Neural cell (in vitro differentiated cells): ENCODE results near the gene ARAP2. TPM values are rescaled to one million over a fixed set of nuclear protein-coding genes. Genes with fewer than 3 reads are reported as not detected.

ENCODE experiments used
- H2AFZ ChIP-seq: fragments of 200-600, 300-800 bp; sonication (generic), shearing (Covaris generic); 2 replicates; pipeline ENCODE4 v1.6.0; 2014; ENCODE audit warnings: low read depth, mild to moderate bottlenecking, antibody characterized with exemption, low read length, moderate library complexity
- H3F3A ChIP-seq: fragments of 200-600 bp; shearing (Covaris generic); 2 replicates; pipeline ENCODE4 v1.6.1; 2016; ENCODE audit warnings: mild to moderate bottlenecking, moderate library complexity, mixed read lengths, antibody characterized with exemption, low read length; ENCODE audit not compliant: insufficient read depth, poor library complexity, severe bottlenecking
- H3K27ac ChIP-seq: fragments of 200-600, 300-800 bp; sonication (generic), shearing (Covaris generic); 2 replicates; pipeline ENCODE4 v1.5.1; 2014; ENCODE audit warnings: mild to moderate bottlenecking, low read length, moderate library complexity
- H3K27me3 ChIP-seq: fragments of 300-800, 200-600 bp; sonication (generic), shearing (Covaris generic); 2 replicates; pipeline ENCODE4 v1.6.0; 2014; ENCODE audit warnings: mild to moderate bottlenecking, low read depth, low read length, moderate library complexity; ENCODE audit not compliant: insufficient read depth
- H3K36me3 ChIP-seq: fragments of 300-800, 200-600 bp; sonication (generic), shearing (Covaris generic); 2 replicates; pipeline ENCODE4 v1.5.1; 2014; ENCODE audit warnings: mild to moderate bottlenecking, antibody characterized with exemption, low read length, moderate library complexity; ENCODE audit not compliant: insufficient read depth
- H3K4me2 ChIP-seq: fragments of 300-800, 200-600 bp; sonication (generic), shearing (Covaris generic); 2 replicates; pipeline ENCODE4 v1.6.0; 2014; ENCODE audit warnings: mild to moderate bottlenecking, low read length
- H3K4me3 ChIP-seq: fragments of 300-800, 200-600 bp; sonication (generic), shearing (Covaris generic); 2 replicates; pipeline ENCODE4 v1.5.1; 2014; ENCODE audit warnings: mild to moderate bottlenecking, low read length, moderate library complexity
- H3K79me2 ChIP-seq: fragments of 200-600 bp; shearing (Covaris generic); replicated peaks from 2 replicates; pipeline ENCODE4 v1.6.0; 2014; ENCODE audit warnings: mild to moderate bottlenecking, low read length, moderate library complexity; ENCODE audit not compliant: insufficient read depth
- H3K9ac ChIP-seq: fragments of 300-800, 200-600 bp; sonication (generic), shearing (Covaris generic); 2 replicates; pipeline ENCODE4 v1.6.1; 2016; ENCODE audit warnings: mild to moderate bottlenecking, low read length, mixed read lengths
- H3K9me2 ChIP-seq: fragments of 200-600 bp; shearing (Covaris generic); 2 replicates; pipeline ENCODE4 v1.6.1; 2016; ENCODE audit warnings: mild to moderate bottlenecking, low read length, mixed read lengths; ENCODE audit not compliant: insufficient read depth
- H3K9me3 ChIP-seq: fragments of 200-600, 300-800 bp; sonication (generic), shearing (Covaris generic); 2 replicates; pipeline ENCODE4 v1.6.1; 2016; ENCODE audit warnings: mild to moderate bottlenecking, mixed run types, low read length, moderate library complexity, mixed read lengths
- H4K20me1 ChIP-seq: fragments of 200-600 bp; shearing (Covaris generic); 2 replicates; pipeline ENCODE4 v1.6.1; 2016; ENCODE audit warnings: mild to moderate bottlenecking, mixed run types; ENCODE audit not compliant: insufficient read depth
- EP300 ChIP-seq: fragments of 450-650 bp; conservative IDR thresholded peaks from 2 replicates; pipeline ENCODE4 v1.6.1; 2014; ENCODE audit warnings: antibody characterized with exemption, mild to moderate bottlenecking, moderate library complexity; ENCODE audit not compliant: poor library complexity, severe bottlenecking
- EZH2 ChIP-seq: fragments of 200-600, 300-800 bp; shearing (Covaris generic), sonication (generic); IDR thresholded peaks from 2 replicates; pipeline ENCODE4 v1.6.1; 2014; ENCODE audit warnings: antibody characterized with exemption, low read length, borderline replicate concordance, mild to moderate bottlenecking; ENCODE audit not compliant: insufficient read depth, poor library complexity, severe bottlenecking
- MXI1 ChIP-seq: fragments of 450-650 bp; conservative IDR thresholded peaks from 2 replicates; pipeline ENCODE4 v1.6.1; 2014; ENCODE audit warnings: antibody characterized with exemption, mild to moderate bottlenecking; ENCODE audit not compliant: poor library complexity, severe bottlenecking
- POLR2AphosphoS5 ChIP-seq: IDR thresholded peaks from 2 replicates; pipeline ENCODE4 v1.6.1; 2012
- RAD21 ChIP-seq: fragments of 450-650 bp; conservative IDR thresholded peaks from 2 replicates; pipeline ENCODE4 v1.6.1; 2014; ENCODE audit warnings: antibody characterized with exemption, mild to moderate bottlenecking, moderate library complexity
- SMC3 ChIP-seq: fragments of 450-650 bp; conservative IDR thresholded peaks from 2 replicates; pipeline ENCODE4 v1.6.1; 2014; ENCODE audit warnings: antibody characterized with exemption, mild to moderate bottlenecking, moderate library complexity; ENCODE audit not compliant: poor library complexity
- TAF1 ChIP-seq: IDR thresholded peaks from 2 replicates; pipeline ENCODE4 v1.6.1; 2012; ENCODE audit warnings: low read depth
- polyA plus RNA-seq: library from polyadenylated mRNA; depleted of rRNA; stranded (reverse); fragments of >200 nt; gene quantifications from 2 replicates; pipeline ENCODE4 v1.2.3, GENCODE V29; 2014
- TF ChIP-seq, protein P1 (sequence below): IDR thresholded peaks from 2 replicates; pipeline ENCODE4 v1.6.1; 2012; ENCODE audit warnings: borderline replicate concordance

ARAP2 gene
- polyA plus RNA-seq, 1 donor from 2014 or later = 2.1 TPM

DNA sequence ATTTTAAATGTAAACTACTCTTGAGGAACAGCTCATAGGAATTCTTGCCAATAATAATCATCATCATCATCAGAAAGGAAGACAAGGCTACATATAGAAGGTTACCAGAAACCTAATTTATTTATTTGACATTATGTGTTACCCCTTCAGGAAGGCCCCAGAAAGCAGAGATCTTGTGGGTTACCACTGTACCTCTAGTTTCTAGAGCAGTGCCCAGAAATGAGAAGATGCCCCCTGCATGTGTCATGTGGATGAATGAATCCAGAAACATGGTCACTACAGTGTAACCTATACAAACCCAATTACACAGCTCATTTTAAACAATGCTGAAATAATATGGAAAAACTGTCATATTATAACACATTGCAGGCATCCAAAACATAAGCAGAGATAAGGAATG lies 70.4 kb downstream of the ARAP2 start:
- Histone ChIP-seq H3K79me2 (no peaks in the 10 kb centered on the region), H3F3A (no peaks in the 10 kb centered on the region), H3K9me2 (no peaks in the 10 kb centered on the region), H3K9me3 (no peaks in the 10 kb centered on the region), H3K36me3 (no peaks in the 10 kb centered on the region), H3K27ac (no peak overlapping the region), H3K9ac (no peak overlapping the region), H3K27me3 (no peaks in the 10 kb centered on the region), H3K4me2 (no peak overlapping the region), H2AFZ (no peak overlapping the region), H4K20me1 (no peaks in the 10 kb centered on the region), H3K4me3 (no peak overlapping the region)
- no peak for TF ChIP-seq EP300
- no peak for TF ChIP-seq EZH2
- TF ChIP-seq TAF1 = no peak
- no peak for TF ChIP-seq POLR2AphosphoS5
- no peak for TF ChIP-seq SMC3
- TF ChIP-seq MXI1 = no peak

DNA sequence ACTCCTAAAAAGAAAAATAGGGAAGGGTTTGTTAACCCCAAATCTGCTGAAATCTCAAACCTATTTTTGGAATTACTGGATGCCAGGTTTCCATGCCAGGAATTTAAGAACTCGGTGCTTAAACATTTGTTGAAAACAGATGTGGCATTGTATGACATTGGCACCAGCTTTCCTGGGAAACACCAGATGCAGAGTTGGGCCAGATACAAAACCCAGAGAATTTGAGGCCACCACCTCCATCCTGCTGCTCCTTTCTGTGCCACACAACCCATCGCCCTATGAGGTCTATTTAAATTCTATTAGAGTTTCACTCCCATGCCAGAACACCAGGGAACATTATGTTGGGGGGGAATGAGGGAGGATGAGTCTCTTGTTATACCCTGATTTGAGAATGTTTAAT lies 71.7 kb downstream of the ARAP2 start:
- H3K36me3 ChIP-seq = no peaks in the 10 kb centered on the region
- no peak for TF ChIP-seq POLR2AphosphoS5
- no peak for TF ChIP-seq TAF1
- no peak for TF ChIP-seq EZH2
- TF ChIP-seq RAD21 = no peak
- TF ChIP-seq, protein P1, sequence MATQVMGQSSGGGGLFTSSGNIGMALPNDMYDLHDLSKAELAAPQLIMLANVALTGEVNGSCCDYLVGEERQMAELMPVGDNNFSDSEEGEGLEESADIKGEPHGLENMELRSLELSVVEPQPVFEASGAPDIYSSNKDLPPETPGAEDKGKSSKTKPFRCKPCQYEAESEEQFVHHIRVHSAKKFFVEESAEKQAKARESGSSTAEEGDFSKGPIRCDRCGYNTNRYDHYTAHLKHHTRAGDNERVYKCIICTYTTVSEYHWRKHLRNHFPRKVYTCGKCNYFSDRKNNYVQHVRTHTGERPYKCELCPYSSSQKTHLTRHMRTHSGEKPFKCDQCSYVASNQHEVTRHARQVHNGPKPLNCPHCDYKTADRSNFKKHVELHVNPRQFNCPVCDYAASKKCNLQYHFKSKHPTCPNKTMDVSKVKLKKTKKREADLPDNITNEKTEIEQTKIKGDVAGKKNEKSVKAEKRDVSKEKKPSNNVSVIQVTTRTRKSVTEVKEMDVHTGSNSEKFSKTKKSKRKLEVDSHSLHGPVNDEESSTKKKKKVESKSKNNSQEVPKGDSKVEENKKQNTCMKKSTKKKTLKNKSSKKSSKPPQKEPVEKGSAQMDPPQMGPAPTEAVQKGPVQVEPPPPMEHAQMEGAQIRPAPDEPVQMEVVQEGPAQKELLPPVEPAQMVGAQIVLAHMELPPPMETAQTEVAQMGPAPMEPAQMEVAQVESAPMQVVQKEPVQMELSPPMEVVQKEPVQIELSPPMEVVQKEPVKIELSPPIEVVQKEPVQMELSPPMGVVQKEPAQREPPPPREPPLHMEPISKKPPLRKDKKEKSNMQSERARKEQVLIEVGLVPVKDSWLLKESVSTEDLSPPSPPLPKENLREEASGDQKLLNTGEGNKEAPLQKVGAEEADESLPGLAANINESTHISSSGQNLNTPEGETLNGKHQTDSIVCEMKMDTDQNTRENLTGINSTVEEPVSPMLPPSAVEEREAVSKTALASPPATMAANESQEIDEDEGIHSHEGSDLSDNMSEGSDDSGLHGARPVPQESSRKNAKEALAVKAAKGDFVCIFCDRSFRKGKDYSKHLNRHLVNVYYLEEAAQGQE = no peak
- no peak for TF ChIP-seq MXI1
- TF ChIP-seq SMC3 = no peak
- no peak overlapping the region for H3K27ac ChIP-seq
- H4K20me1 ChIP-seq = no peaks in the 10 kb centered on the region
- H3K27me3 ChIP-seq = no peaks in the 10 kb centered on the region
- H3K9me2 ChIP-seq = no peaks in the 10 kb centered on the region
- no peak overlapping the region for H3K4me3 ChIP-seq
- no peaks in the 10 kb centered on the region for H3K79me2 ChIP-seq
- H3K9me3 ChIP-seq = no peaks in the 10 kb centered on the region
- H3K4me2 ChIP-seq = no peak overlapping the region
- no peaks in the 10 kb centered on the region for H3F3A ChIP-seq
- no peak overlapping the region for H3K9ac ChIP-seq
- no peak overlapping the region for H2AFZ ChIP-seq

DNA sequence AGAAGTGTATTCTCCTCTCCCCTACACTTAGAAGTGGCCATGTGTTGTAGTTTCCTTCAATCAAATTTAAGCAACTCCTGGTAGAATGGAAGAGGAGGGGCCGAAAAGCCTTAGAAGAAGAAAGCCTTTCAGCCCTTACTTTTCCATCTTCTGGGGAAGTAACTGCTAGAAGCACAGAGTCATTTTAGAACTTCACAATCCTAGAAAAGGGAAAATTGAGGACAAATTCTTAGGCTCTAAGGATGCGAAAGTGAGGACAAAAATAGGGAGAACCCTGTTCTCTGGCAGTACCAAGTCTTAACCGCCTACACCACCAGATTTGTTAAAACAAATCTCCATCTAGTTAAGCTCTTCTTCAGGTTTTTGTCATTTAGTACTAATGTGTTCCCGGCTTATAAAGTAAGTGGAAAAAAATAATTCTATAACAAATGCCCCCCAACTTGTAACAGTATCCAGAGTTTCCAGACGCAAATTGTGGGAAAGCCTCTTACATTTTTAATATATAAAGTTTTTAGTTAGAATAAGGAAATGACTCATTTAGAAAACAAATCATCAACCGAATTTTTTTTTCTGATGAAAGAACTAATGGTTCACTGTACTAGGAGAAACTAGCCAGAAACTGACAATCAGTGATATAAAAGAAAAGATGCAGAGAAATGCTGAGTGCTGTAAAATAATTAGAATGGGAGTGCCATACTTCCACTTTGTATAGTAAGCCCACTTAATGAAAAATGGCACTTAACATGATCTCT lies 76.0 kb downstream of the ARAP2 start:
- no peak overlapping the region for H3K4me2 ChIP-seq
- no peaks in the 10 kb centered on the region for H3K79me2 ChIP-seq
- no peaks in the 10 kb centered on the region for H3K27me3 ChIP-seq
- H3F3A ChIP-seq = no peaks in the 10 kb centered on the region
- H3K9ac ChIP-seq = no peak overlapping the region
- no peaks in the 10 kb centered on the region for H3K36me3 ChIP-seq
- no peak overlapping the region for H2AFZ ChIP-seq
- no peaks in the 10 kb centered on the region for H3K9me3 ChIP-seq
- H3K27ac ChIP-seq = no peak overlapping the region
- H3K4me3 ChIP-seq = no peak overlapping the region
- TF ChIP-seq EP300 (no peak), TAF1 (no peak), MXI1 (no peak)
- H3K9me2 ChIP-seq = no peaks in the 10 kb centered on the region
- no peaks in the 10 kb centered on the region for H4K20me1 ChIP-seq
